ENCODE results near the gene CMTR1. TPM values are rescaled to one million over a fixed set of nuclear protein-coding genes. Genes with fewer than 3 reads are reported as not detected.

CMTR1 gene
- total RNA-seq, 1 experiment from 2014 or later: 37.7 TPM

DNA sequence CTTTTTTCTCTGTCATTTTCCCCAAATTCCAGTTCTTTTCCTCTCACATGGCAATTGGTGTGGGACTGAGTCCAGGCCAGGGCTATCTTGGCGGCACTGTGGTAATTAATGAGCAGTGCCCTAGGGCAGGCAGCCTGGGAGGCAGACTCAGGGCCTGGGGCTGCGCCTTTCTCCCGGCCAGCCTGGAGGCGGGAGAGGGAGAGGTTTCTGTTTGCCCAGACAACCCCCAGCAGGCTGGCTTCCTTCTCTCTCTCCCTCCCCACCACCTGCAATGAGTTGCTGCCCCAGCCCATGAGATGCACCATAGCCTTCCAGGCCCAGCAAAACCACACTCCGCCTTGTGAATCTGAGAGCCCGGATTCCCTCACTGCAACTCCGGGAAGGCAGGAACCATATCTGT, 81.8 kb downstream of the CMTR1 start:
- POLR2A ChIA-PET: no interaction called here
- no peaks in the 10 kb centered on the region for H3K9me3 ChIP-seq (ENCODE audit: control insufficient read depth, insufficient read depth, low read depth, low read length)
- intact Hi-C loops (cut with micrococcal nuclease; ENCODE audit: unreplicated experiment): no loop called here
- H3K36me3 ChIP-seq (ENCODE audit: control insufficient read depth, insufficient read depth, low read length): no peaks in the 10 kb centered on the region
- H3K4me3 ChIP-seq (ENCODE audit: low read depth in 2 of 2, low read length in 2 of 2): peak overlapping the region in 1 of 2 experiments; percentile 15; a peak in 2 of 4 replicates
- CTCF ChIA-PET: interaction anchor here (0.6 kb wide), 1 partner anchor 30 kb away, joined by 19 read pairs; no protein-coding TSS in a partner anchor
- TF ChIP-seq POLR2AphosphoS5 (IDR thresholded peaks at IDR 0.05; ENCODE audit: low read depth, low read length) (no peak), TCF7L2 (IDR thresholded peaks at IDR 0.05; ENCODE audit: low read depth, low read length) (no peak), SIN3A (IDR thresholded peaks at IDR 0.05; ENCODE audit: borderline replicate concordance, insufficient read depth, low read depth, low read length) (no peak)
- TF ChIP-seq, protein P1, sequence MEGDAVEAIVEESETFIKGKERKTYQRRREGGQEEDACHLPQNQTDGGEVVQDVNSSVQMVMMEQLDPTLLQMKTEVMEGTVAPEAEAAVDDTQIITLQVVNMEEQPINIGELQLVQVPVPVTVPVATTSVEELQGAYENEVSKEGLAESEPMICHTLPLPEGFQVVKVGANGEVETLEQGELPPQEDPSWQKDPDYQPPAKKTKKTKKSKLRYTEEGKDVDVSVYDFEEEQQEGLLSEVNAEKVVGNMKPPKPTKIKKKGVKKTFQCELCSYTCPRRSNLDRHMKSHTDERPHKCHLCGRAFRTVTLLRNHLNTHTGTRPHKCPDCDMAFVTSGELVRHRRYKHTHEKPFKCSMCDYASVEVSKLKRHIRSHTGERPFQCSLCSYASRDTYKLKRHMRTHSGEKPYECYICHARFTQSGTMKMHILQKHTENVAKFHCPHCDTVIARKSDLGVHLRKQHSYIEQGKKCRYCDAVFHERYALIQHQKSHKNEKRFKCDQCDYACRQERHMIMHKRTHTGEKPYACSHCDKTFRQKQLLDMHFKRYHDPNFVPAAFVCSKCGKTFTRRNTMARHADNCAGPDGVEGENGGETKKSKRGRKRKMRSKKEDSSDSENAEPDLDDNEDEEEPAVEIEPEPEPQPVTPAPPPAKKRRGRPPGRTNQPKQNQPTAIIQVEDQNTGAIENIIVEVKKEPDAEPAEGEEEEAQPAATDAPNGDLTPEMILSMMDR (IDR thresholded peaks at IDR 0.05): no peak
- TF ChIP-seq, protein P2, sequence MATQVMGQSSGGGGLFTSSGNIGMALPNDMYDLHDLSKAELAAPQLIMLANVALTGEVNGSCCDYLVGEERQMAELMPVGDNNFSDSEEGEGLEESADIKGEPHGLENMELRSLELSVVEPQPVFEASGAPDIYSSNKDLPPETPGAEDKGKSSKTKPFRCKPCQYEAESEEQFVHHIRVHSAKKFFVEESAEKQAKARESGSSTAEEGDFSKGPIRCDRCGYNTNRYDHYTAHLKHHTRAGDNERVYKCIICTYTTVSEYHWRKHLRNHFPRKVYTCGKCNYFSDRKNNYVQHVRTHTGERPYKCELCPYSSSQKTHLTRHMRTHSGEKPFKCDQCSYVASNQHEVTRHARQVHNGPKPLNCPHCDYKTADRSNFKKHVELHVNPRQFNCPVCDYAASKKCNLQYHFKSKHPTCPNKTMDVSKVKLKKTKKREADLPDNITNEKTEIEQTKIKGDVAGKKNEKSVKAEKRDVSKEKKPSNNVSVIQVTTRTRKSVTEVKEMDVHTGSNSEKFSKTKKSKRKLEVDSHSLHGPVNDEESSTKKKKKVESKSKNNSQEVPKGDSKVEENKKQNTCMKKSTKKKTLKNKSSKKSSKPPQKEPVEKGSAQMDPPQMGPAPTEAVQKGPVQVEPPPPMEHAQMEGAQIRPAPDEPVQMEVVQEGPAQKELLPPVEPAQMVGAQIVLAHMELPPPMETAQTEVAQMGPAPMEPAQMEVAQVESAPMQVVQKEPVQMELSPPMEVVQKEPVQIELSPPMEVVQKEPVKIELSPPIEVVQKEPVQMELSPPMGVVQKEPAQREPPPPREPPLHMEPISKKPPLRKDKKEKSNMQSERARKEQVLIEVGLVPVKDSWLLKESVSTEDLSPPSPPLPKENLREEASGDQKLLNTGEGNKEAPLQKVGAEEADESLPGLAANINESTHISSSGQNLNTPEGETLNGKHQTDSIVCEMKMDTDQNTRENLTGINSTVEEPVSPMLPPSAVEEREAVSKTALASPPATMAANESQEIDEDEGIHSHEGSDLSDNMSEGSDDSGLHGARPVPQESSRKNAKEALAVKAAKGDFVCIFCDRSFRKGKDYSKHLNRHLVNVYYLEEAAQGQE (IDR thresholded peaks at IDR 0.05; ENCODE audit: insufficient read depth in 1 of 2, low read depth in 2 of 2, low read length in 1 of 2): no peak
- DNase-seq (ENCODE audit: low read depth, low spot score) (no peak), ATAC-seq (no peak)
- in situ Hi-C loops (cut with HindIII; ENCODE audit: low pct_unique_long_range_greater_than_20kb, low sequenced_read_pairs): no loop called here
- BruUV-seq (replicated peaks): no TSS peak
- H3K27ac ChIP-seq (ENCODE audit: low read length): peak overlapping the region; percentile 91
- H3K4me1 ChIP-seq (ENCODE audit: control insufficient read depth, insufficient read depth, low read length): peaks cover 68% of the 10 kb centered on the region
- H3K27me3 ChIP-seq (ENCODE audit: control insufficient read depth, insufficient read depth, low read length): no peaks in the 10 kb centered on the region

DNA sequence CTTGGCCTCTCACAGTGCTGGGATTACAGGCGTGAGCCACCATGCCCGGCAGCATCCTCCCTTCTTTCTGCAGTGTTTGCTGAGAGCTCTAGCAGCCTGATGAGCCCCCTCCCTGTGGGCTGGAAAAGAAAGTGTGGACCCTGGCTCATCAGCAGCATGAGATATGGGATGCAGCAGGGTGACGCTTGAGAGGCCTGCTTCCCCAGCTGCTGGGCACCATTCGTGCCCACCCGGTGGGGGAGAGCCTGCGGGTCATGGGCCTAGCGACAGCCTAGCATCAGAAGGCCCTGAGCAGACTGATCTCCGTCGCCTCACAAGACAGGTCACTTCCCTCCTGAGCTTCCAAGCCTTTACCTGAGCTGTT, 82.7 kb downstream of the CMTR1 start:
- ATAC-seq: peak; percentile 9; the same call in 1 of the 2 replicates
- in situ Hi-C loops (cut with HindIII; ENCODE audit: low pct_unique_long_range_greater_than_20kb, low sequenced_read_pairs): no loop called here
- DNase-seq (ENCODE audit: low read depth, low spot score): no peak
- no peaks in the 10 kb centered on the region for H3K9me3 ChIP-seq (ENCODE audit: control insufficient read depth, insufficient read depth, low read depth, low read length)
- no peaks in the 10 kb centered on the region for H3K27me3 ChIP-seq (ENCODE audit: control insufficient read depth, insufficient read depth, low read length)
- TF ChIP-seq TCF7L2 (IDR thresholded peaks at IDR 0.05; ENCODE audit: low read depth, low read length): no peak
- TF ChIP-seq SIN3A (IDR thresholded peaks at IDR 0.05; ENCODE audit: borderline replicate concordance, insufficient read depth, low read depth, low read length): no peak
- TF ChIP-seq, protein P1 (IDR thresholded peaks at IDR 0.05): no peak
- no peak for TF ChIP-seq POLR2AphosphoS5 (IDR thresholded peaks at IDR 0.05; ENCODE audit: low read depth, low read length)
- TF ChIP-seq, protein P2 (IDR thresholded peaks at IDR 0.05; ENCODE audit: insufficient read depth in 1 of 2, low read depth in 2 of 2, low read length in 1 of 2): no peak
- BruUV-seq (replicated peaks): no TSS peak
- intact Hi-C loops (cut with micrococcal nuclease; ENCODE audit: unreplicated experiment): no loop called here
- CTCF ChIA-PET: interaction anchor here (0.6 to 1.4 kb wide), 3 partner anchors 10 to 275 kb away, joined by 3 read pairs; no protein-coding TSS in a partner anchor
- H3K4me3 ChIP-seq (ENCODE audit: low read depth in 2 of 2, low read length in 2 of 2): peak overlapping the region in 1 of 2 experiments; percentile 22; a peak in 2 of 4 replicates
- peaks cover 66% of the 10 kb centered on the region for H3K4me1 ChIP-seq (ENCODE audit: control insufficient read depth, insufficient read depth, low read length)
- POLR2A ChIA-PET: interaction anchor here (0.9 kb wide), 1 partner anchor 47 kb away, joined by 7 read pairs; no protein-coding TSS in a partner anchor
- H3K36me3 ChIP-seq (ENCODE audit: control insufficient read depth, insufficient read depth, low read length): no peaks in the 10 kb centered on the region
- H3K27ac ChIP-seq (ENCODE audit: low read length): peak overlapping the region; percentile 91

Measured in Panc1 (cell line).